HK-2 (cell line): ENCODE data around the gene QSER1.
"Not testable (repeated sequence)": the region's sequence is repeated elsewhere in the genome, so short reads cannot be mapped to it uniquely, and the experiment has no call there.

Source experiments
- DNase-seq: peaks from one replicate; pipeline ENCODE4 v3.0.0-alpha.2; 2018; ENCODE audit not compliant: unreplicated experiment

The QSER1 gene

DNA sequence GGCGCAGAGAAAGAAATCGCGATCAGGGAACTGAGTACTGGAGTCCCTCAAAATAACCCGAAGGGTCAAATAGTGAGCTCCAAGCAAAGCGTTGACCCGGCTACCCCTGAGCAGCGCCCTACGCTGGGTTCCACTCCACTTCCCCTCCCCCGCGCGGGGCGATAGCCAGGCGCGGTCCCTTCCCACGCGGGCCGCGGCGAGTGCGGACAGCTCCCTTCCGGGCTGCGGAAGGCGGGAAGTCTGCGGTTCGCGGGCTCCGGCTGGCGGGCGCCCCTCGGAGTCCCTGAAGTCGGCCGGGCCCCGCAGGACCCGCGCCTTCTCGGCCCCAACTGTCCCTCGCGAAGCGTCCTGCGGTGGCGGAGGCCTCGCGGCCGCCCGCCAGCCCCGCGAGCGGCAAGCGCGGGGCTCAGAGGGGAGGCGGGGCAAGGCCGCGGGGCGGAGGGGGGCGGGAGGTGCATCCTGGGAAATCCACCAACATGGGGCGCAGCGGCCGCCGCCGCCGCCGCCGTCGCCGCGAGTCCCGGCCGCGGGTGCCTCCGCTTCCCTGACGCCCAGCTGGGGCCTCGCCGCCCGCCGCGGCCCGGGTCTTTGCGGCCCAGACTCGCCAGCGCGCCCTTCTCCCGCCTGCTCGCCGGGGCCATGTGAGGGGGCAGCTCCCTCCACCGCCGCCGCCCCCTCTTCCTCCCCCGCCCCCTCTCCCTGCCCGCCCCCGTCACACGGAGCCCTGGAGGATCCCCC is at the start of gene QSER1:
QSER1 (plus strand) TSS at position 457 of the 738 bp plus-strand sequence. CDS start 315 bp downstream, outside the sequence.
- DNase-seq: peak; percentile 68

DNA sequence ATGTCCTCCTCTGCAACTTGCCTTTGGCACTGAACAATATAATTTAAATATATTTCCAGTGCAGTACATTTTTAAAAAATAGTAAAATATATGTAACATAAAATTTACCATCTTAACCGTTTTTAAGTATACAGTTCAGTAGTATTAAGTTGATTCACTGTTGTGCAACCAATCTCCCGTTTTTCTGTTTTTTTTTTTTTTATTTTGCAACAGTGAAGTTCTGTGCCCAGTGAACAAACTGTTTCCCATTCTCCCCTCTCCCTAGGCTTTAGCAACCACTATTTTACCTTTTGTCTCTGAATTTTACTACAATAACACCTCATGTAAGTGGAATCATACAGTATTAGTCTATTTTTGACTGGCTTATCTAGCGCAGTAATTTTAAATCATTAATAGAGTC is 49.1 kb upstream of the QSER1 start:
- no peak for DNase-seq

DNA sequence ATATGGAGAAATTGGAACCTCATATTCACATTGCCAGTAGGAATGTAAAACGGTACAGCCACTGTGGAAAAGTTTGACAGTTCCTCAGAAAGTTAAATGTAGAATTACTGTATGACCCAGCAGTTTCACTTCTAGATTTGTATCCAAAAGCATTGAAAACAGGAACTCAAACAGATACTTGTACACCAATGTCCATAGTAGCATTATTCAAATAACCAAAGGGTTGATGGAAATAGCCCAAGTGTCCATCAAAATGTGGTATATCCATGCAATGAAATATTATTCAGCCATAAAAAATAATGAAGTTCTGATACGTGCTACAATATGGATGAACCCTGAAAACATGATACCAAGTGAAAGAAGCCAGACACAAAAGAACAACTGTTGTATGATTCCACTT is 45.1 kb upstream of the QSER1 start:
- DNase-seq: no peak

DNA sequence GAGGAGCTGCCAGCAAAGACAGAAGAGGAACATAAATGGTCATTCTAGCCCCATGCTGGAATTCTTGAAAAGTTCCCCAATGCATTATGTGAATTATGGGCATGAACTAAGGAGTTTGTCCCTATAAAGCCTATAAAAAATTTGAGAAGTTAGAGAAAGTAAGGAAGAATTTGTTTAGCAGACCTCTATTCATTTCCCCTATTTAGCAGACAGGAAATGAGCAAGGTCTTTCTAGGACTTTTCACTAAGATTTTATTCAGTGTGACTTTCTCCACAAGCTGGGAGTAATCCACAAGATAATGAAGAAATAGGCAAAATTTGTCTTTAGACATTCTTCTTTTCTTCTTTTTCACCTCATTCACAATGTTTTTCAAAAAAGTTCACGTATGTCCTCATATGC is 42.9 kb upstream of the QSER1 start:
- no peak for DNase-seq

DNA sequence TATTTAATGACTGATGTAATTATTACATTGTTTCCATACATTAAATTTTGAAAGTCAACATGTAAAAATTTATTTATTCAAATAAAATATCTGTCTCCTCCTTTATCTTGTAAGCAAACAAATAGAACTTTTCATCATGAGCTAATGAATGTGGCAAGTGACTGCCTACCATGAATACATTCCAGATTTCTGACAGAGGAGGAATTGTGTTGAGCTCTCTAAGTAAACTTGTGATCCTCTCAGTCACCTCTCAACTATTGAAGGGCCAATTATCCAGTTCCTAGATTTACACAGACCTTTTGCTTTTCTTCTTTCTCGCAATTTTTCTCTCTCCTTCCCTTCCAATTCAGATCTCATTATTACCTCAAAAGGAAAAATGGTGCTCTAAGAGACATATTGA is 41.4 kb upstream of the QSER1 start:
- DNase-seq: no peak

DNA sequence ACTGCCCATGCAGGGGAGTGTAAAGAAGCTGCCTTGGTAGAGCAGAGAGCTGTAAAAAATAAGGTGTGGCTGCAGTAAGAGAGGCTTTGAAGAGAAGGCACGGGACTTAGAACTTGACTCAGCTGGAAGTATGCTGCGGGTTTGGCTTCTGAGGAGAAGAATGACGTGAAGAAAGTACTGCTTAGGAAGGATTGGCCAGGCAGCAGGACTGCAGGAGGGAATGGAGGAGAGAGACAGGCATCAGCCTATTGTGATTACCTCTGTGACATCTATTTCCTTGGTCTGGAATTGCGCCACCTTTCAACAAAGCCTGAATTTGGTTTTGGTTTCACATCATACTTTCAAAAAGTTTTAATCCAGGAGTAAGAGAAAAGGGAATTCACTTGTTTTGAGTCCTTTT is 40.4 kb upstream of the QSER1 start:
- DNase-seq: no peak

DNA sequence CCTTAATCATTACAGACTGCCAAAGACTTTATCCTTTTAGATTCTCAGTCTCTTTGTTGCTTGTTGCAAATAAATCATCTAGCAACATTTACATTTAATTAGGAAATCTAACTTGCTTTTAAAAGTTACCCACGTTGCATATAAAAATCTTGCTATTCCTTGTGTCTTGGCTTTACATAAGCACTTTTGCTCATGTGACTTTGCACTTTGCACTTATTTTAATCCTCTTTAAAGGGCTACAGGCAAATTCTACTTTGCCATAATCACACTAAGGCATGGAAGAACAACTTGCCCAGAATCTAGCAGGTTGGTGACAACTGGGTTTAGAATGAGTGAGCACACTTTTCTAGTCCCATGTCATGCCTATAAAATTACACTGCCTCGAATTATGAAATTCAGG is 37.0 kb upstream of the QSER1 start:
- DNase-seq: no peak

DNA sequence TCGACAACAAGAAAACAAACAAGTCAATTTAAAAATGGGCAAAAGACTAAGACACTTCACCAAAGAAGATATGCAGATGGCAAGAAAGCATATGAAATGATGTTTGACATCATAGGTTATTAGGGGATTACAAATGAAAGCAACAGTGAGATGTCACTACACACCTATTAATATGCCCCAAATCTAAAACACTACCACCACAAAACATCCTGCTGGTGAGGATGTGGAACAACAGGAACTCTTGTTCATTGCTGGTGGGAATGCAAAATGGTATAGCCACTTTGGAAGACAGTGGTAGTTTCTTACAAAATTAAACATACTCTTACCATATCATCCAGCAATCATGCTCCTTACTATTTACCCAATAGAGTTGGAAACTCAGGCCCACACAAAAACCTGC is 33.9 kb upstream of the QSER1 start:
- DNase-seq: no peak

DNA sequence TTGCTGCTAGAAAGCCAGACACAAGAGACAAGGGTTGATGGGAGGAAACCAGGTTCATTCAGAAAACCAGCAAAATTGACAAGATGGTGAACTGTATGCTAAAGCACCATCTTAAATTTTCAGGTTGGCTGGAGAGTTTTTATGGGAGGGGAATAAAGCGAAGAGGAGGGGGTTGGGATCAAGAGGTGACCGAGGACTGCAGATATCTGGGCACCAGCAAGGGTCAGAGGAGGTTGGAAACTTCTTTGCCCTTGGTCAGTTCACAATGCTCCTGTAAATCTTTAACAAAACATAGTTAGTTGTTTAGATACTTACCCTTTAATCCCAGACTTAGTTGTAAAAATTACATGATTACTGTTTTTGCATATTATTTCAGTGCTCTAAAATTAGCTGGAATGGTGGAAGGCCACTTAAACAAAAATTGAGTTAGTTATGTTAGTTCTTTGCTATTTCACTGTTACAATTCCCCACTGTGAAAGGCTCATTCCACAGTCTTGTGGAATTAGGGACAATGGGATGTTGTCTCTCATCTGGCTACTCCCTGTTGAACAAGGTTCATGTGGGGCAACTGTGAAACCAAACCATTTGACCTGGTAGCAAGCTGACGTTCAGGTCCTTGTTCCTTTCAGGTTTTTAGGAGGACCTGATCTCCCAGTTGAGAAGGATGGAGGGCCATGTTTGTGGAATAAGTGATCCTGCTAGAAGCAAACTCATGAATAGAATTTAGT is 30.6 kb upstream of the QSER1 start:
- DNase-seq: no peak

DNA sequence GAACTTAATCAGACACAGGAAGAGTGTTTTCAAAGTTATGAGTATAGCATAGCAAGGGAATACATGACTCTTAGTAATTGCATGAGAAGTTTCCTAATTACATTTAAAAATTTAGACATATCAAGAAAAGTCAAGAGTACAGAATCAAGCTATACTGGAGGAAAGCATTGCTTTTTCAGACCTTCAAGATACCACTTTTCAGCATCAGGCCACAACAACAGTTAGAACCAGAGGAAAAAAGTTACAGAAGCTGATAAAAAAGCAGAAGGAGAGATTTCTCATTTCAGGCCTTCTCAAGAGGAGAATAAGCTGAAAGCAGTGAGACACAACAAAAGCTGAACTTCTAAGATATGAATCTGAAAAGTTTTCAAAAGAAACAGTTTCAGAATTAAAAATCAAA is 28.1 kb upstream of the QSER1 start:
- DNase-seq: no peak

DNA sequence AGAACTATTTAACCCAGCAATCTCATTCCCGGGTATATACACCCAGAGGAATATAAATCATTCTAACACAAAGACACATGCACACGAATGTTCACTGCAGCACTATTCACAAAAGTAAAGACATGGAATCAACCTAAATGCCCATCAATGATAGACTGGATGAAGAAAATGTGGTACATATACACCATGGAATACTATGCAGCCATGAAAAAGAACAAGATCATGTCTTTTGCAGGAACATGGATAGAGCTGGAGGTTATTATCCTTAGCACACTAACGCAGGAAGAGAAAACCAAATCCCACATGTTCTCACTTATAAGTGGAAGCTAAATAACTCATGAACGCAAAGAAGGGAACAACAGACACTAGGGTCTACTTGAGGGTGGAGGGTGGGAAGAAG is 23.9 kb upstream of the QSER1 start:
- DNase-seq: not testable (repeated sequence)

DNA sequence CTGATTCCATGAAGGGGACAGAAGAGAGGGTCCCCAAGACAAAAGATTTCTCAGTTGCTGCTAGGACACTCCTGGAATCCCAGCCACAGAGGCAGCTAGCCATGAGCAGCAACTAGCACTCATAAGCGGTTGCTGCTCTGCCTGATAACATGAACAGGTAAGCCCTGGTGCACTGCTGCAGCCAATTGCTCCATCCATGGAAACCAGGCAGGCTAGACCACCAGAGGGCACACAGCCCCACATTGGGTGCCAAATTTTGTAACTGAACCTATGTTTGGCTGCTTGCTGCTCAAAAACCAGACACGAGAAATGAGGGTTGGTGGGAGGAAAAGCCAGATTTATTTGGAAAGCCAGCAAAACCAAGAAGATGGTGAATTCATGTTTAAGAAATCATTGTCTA is 21.9 kb upstream of the QSER1 start:
- no peak for DNase-seq

DNA sequence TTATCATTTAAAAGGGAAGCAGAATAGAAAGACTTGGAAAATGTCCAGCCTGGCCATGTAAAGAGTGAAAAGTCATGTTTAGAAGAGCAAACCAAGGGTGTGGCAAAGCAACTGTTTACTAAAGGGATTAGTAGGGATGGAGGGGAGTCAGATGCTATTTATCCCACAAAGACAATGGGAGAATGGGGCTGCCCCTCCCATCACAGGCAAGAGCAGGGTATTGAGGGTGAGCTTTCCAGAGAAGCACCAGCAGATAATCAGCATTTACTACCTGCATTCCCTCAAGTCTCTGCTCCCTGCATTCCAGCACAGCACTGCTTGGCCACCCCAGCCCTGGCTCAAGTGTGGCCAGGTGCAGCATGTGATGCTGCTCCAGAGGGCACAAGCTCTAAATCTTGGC is 18.5 kb upstream of the QSER1 start:
- DNase-seq: no peak

DNA sequence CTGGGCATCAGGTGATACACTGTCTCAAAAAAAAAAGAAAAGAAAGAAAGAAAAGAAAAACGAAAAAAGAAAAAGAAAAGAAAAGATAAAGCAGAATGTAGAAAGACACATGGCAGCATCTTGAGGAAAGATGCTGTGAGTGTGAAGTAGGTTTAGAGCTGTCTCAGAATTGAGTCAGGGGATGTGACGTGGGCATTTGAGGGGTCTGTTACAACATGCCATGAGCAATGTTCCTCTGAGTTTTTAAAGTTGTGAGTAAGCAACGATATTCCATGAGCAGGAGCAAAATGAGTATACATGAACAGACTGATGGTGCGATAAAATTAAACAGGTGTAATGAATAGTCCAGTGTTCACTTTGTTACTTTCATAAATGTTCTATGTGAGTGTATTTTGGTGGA is 11.3 kb upstream of the QSER1 start:
- DNase-seq: no peak

DNA sequence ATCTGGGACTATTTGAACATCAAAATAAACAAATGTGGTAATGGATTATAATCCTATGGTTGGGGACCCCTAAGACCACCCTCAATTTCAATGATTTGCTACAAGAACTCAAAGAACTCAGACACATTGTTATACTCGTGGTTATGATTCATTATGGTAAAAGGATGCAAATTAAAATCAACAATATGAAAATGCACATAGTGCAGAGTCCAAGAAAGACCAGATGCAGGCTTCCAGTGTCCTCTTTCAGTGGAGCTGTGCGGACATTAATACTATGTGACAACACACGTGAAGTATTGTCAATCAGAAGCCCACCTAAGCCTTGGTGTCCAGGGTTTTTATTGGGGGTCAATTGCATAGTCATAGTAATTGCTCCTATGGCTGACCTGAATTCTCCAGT is 9.2 kb upstream of the QSER1 start:
- no peak for DNase-seq

DNA sequence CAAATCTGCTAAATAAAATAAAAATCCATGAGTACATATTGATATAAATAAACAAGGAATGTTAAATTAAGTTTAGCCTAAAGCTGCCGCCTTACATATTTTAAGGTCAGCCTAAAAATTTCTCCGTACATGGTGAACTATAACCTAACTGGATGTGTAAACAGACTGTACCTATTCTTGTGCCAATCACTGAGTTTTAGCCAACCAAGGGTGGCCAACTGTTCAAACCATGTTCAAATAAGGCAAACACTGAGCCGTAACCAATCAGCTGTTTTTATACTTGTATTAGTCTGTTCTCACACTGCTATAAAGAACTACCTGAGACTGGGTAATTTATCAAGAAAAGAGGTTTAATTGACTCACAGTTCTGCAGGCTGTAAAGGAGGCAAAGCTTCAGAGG is 8.6 kb upstream of the QSER1 start:
- no peak for DNase-seq

DNA sequence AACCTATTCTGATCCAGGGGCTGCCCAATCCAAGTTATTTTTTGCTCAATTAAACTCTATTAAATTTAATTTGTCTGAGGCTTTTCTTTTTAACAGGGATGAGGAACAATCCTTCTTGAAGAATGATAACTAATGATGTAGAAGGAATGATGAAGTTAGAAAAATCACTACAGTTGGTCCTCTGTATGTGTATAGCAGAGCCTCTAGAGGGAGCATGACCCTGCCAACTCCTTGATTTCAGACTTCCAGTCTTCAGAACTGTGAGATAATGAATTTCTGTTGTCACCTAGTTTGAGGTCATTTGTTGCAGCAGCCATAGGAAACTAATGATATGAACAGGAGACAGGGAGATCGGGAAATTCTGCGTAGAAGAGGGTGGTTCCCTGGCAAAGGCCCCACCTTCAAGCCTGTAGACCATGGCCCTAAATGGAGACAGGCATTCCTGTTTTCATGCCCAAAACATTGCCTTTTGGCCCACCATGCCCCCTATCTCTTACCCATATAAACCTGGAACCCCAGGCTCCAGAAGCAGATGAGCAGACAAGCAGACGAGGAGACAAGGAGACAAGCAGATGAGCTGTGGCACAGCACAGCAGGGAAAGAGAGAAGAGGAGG is 7.7 kb upstream of the QSER1 start:
- no peak for DNase-seq

DNA sequence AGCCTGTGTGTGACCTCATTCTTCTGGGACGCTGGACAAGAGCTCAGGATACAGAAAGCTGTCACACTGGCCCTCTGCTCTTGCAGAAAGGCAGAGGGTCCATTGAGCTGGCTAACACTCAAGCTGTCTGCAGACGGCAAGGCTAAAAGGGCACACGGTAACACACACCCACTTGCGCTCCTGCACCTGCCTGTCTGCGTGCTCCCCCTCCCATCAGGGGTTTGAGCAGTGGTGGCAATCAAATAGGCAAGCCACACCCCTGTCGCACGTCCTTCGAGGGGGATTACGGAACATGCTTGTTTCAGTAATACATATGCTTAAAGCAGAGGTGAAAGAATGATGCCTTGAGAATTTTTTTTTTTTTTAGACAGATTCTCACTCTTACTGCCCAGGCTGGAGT is 7.1 kb upstream of the QSER1 start:
- no peak for DNase-seq

DNA sequence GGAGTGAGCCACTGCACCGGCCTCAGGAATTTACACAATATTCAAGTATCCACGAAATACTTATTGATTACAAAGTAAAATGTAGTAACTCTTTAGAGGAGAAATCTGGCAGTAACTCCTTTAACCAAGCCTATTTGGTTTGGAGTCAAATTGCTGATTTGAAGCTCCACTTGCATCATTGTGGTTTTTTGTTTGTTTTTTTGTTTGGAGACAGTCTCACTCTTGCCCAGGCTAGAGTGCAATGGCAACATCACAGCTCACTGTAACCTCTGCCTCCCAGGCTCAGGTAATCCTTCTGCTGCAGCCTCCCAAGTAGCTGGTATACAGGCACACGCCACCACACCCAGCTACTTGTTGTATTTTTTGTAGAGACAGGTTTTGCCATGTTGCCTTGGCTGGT is 6.4 kb upstream of the QSER1 start:
- DNase-seq: no peak

DNA sequence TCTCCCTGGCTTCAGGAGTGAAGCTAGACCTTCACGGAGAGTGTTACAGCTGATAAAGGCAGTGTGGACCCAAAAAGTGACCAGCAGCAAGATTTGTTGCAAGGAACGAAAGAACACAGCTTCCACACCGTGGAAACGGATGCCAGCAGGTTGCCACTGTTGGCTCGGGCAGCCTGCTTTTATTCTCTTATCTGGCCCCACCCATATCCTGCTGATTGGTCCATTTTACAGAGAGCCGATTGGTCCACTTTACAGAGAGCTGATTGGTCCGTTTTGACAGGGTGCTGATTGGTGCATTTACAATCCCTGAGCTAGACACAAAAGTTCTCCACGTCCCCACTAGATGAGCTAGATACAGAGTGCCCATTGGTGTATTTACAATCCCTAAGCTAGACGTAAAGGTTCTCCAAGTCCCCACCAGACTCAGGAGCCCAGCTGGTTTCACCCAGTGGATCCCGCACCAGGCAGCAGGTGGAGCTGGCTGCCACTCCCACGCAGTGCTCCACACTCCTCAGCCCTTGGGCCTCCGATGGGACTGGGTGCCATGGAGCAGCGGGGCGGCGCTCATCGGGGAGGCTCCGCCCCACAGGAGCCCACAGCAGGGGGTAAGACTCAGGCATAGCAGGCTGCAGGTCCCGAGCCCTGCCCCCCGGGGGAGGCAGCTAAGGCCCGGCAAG is 4.8 kb upstream of the QSER1 start:
- not testable (repeated sequence) for DNase-seq

DNA sequence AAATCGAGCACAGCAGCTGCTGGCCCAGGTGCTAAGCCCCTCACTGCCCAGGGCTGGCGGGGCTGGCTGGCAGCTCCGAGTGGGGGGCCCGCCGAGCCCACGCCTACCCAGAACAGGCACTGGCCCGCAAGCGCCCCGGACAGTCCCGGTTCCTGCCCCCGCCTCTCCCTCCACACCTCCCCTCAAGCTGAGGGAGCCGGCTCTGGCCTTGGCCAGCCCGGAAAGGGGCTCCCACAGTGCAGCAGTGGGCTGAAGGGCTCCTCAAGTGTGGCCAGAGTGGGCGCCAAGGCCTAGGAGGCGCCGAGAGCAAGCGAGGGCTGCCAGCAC is 4.3 kb upstream of the QSER1 start:
- not testable (repeated sequence) for DNase-seq

DNA sequence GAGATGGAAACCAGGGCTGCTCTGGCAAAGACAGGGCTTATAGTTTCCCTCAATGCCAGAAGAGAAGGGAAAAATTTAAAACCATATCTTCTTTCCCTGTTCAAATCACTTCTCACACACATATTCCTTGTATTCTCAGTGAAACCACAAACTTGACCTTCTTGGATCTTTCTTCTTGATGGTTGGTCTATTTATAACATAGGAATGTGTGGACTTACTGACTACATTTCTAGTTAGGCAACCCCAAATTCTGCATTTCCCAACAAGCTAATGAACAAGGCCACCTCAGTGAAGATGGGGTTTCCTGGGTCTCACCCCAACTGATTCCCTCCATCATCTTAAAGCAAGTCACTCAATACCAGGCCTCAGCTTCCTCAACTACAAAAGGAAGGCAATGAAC is 3.8 kb upstream of the QSER1 start:
- DNase-seq: no peak
